Activated T-helper 9 cell treated with anti-CD3 and anti-CD28 coated beads, Interleukin-2, amount 50 U/mL, for 16 hours (primary cell): ENCODE measurements around the gene NSMCE4A.
"Not testable (repeated sequence)": the region's sequence is repeated elsewhere in the genome, so short reads cannot be mapped to it uniquely, and the experiment has no call there.

Experiments
- DNase-seq: peaks from one replicate; pipeline ENCODE4 v3.0.0-alpha.2; 2020; ENCODE audit warnings: low read depth

NSMCE4A gene

GRCh38 chr10:121935702-121936101 is 39.3 kb downstream of the NSMCE4A start:
- no peak for DNase-seq

GRCh38 chr10:121930268-121931085 is 44.5 kb downstream of the NSMCE4A start:
- not testable (repeated sequence) for DNase-seq

GRCh38 chr10:121929585-121930267 is 45.3 kb downstream of the NSMCE4A start:
- DNase-seq = not testable (repeated sequence)

- no peak for DNase-seq
Observed at GRCh38 chr10:121928528-121928884, 46.5 kb downstream of the NSMCE4A start.

GRCh38 chr10:121927841-121928527 is 47.0 kb downstream of the NSMCE4A start, which contains the start of gene ATE1:
Gene ATE1, minus strand, starts transcription at chr10:121928031. Its CDS starts 82 bp downstream, at chr10:121927949.
- peak; percentile 72 for DNase-seq

GRCh38 chr10:121927318-121927840 is 47.6 kb downstream of the NSMCE4A start:
- DNase-seq = no peak

- DNase-seq = no peak
Observed at GRCh38 chr10:121926671-121927317, 48.2 kb downstream of the NSMCE4A start.

GRCh38 chr10:121926157-121926556 is 48.9 kb downstream of the NSMCE4A start:
- no peak for DNase-seq

GRCh38 chr10:121921238-121921931 is 53.6 kb downstream of the NSMCE4A start:
- no peak for DNase-seq

- DNase-seq = no peak
Observed at GRCh38 chr10:121919666-121920065, 55.4 kb downstream of the NSMCE4A start.

- not testable (repeated sequence) for DNase-seq
Observed at GRCh38 chr10:121918800-121919199, 56.2 kb downstream of the NSMCE4A start.

- DNase-seq = no peak
Observed at GRCh38 chr10:121914661-121915060, 60.4 kb downstream of the NSMCE4A start.

GRCh38 chr10:121911421-121911697 is 63.7 kb downstream of the NSMCE4A start:
- no peak for DNase-seq

GRCh38 chr10:121910673-121911420 is 64.2 kb downstream of the NSMCE4A start:
- DNase-seq = no peak
